ENCODE measurements around the gene NXN.
"Not testable (repeated sequence)": the region's sequence is repeated elsewhere in the genome, so short reads cannot be mapped to it uniquely, and the experiment has no call there.

The NXN gene

GRCh38 chr17:978103-979093 is 1.2 kb downstream of the NXN start:
- no peak for DNase-seq

GRCh38 chr17:977166-977565 is 2.4 kb downstream of the NXN start:
- no peak for DNase-seq

GRCh38 chr17:976312-976711 is 3.3 kb downstream of the NXN start:
- DNase-seq, result no peak

- DNase-seq, result no peak
Measured at GRCh38 chr17:975371-975915, 4.1 kb downstream of the NXN start.

- DNase-seq, result not testable (repeated sequence)
Measured at GRCh38 chr17:974778-975177, 4.8 kb downstream of the NXN start.

GRCh38 chr17:973053-973452 is 6.5 kb downstream of the NXN start:
- DNase-seq, result no peak

GRCh38 chr17:971861-972260 is 7.7 kb downstream of the NXN start:
- not testable (repeated sequence) for DNase-seq

GRCh38 chr17:970364-970763 is 9.2 kb downstream of the NXN start:
- DNase-seq, result no peak

- no peak for DNase-seq
Measured at GRCh38 chr17:969811-970355, 9.7 kb downstream of the NXN start.

- DNase-seq, result no peak
Measured at GRCh38 chr17:968812-969730, 10.5 kb downstream of the NXN start.

GRCh38 chr17:967122-967521 is 12.5 kb downstream of the NXN start:
- no peak for DNase-seq

GRCh38 chr17:965311-965989 is 14.1 kb downstream of the NXN start:
- DNase-seq, result no peak

GRCh38 chr17:964876-965275 is 14.7 kb downstream of the NXN start:
- no peak for DNase-seq

- no peak for DNase-seq
Measured at GRCh38 chr17:962670-963069, 16.9 kb downstream of the NXN start.

- DNase-seq, result no peak
Measured at GRCh38 chr17:962166-962565, 17.4 kb downstream of the NXN start.

GRCh38 chr17:958712-959451 is 20.7 kb downstream of the NXN start:
- no peak for DNase-seq

GRCh38 chr17:957856-958421 is 21.6 kb downstream of the NXN start:
- no peak for DNase-seq

GRCh38 chr17:956905-957304 is 22.7 kb downstream of the NXN start:
- no peak for DNase-seq

- DNase-seq, result no peak
Measured at GRCh38 chr17:954431-955164, 25.0 kb downstream of the NXN start.

- DNase-seq, result no peak
Measured at GRCh38 chr17:953767-954166, 25.8 kb downstream of the NXN start.

GRCh38 chr17:952592-952991 is 27.0 kb downstream of the NXN start:
- DNase-seq, result not testable (repeated sequence)
